ENCODE data around the gene OTOF. TPM values are rescaled to one million over a fixed set of nuclear protein-coding genes. Genes with fewer than 3 reads are reported as not detected.

OTOF gene
- total and polyA plus RNA-seq, 9 of the 15 experiments (the other 6 are each of a cell fraction or from before 2014, with no cell fraction given): 0.03 to 0.11 (median 0.06) TPM; not detected in 5

DNA sequence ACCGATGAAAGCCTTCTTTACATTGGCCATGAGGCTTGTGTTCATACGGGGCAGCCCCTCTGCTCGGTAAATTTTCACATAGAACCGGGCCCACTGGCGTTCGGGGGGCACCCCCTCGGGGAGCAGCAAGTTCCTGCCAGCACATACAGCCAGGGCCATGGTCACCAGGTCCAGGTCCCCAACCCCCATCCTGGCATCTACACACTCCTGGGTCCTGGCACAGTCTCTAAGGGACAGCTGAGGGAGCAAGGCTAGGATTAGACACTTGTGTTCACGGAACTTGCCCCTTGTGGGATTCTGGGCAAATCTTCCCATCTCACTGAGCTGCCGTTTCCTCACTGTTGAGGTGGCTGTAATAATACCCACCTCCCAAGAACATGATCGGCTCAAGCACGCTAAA lies 5.6 kb upstream of the OTOF start (continued):
- TF ChIP-seq, protein P1, sequence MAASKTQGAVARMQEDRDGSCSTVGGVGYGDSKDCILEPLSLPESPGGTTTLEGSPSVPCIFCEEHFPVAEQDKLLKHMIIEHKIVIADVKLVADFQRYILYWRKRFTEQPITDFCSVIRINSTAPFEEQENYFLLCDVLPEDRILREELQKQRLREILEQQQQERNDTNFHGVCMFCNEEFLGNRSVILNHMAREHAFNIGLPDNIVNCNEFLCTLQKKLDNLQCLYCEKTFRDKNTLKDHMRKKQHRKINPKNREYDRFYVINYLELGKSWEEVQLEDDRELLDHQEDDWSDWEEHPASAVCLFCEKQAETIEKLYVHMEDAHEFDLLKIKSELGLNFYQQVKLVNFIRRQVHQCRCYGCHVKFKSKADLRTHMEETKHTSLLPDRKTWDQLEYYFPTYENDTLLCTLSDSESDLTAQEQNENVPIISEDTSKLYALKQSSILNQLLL (CRISPR knock-in tag; IDR thresholded peaks at IDR 0.05; ENCODE audit: borderline replicate concordance): no peak

DNA sequence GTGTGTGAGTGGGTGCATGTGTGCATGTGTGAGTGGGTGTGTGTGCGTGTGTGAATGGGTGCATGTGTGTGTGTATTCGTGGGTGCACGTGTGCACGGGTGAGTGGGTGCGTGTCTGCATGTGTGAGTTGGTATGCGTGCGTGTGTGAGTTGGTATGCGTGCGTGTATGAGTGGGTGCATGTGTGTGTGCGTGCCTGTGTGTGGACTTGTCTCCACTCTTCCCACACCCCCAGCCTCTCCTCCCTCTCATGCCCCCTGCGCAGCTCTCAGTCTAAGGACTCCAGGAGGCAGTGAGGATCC lies 5.1 kb upstream of the OTOF start:
- intact Hi-C loops (cut with micrococcal nuclease): no loop called here
- ChIA-PET POLR2A (no interaction called here), CTCF (ENCODE audit: low intra/inter-chr PET ratio) (no interaction called here)
- in situ Hi-C loops (cut with MboI): no loop called here
- Histone ChIP-seq H3K9me3 (replicated peaks; ENCODE audit: control insufficient read depth, insufficient read depth, low read depth, low read length) (no peaks in the 10 kb centered on the region; the same call in 1 of the 2 replicates), H3K36me3 (ENCODE audit: control insufficient read depth, insufficient read depth, low read length) (no peaks in the 10 kb centered on the region), H3K9ac (ENCODE audit: insufficient read depth in 1 of 2, low read depth in 2 of 2, low read length in 2 of 2) (no peak overlapping the region), H3K79me2 (ENCODE audit: control insufficient read depth, insufficient read depth, low read length) (no peaks in the 10 kb centered on the region), H2AFZ (ENCODE audit: low read depth, low read length) (no peak overlapping the region), H3K4me3 (no peak overlapping the region), H3K27me3 (ENCODE audit: control insufficient read depth in 2 of 2, insufficient read depth in 2 of 2, low read length in 2 of 2) (peaks cover 2 to 34% of the 10 kb centered on the region in 2 experiments; a peak in 3 of 5 replicates), H3K27ac (ENCODE audit: extremely low read depth, low read depth, low read length) (no peak overlapping the region), H3K4me1 (replicated peaks in 1 of 2; ENCODE audit: control insufficient read depth in 2 of 2, insufficient read depth in 2 of 2, low read length in 2 of 2) (peaks cover 0 to 16% of the 10 kb centered on the region in 2 experiments; a peak in 2 of 5 replicates), H3K4me2 (ENCODE audit: insufficient read depth, low read length) (no peak overlapping the region), H4K20me1 (replicated peaks; ENCODE audit: control insufficient read depth, insufficient read depth, low read length) (peaks cover under 1% of the 10 kb centered on the region; the same call in 1 of the 2 replicates), H3K9me1 (ENCODE audit: control insufficient read depth, insufficient read depth, low read length) (no peaks in the 10 kb centered on the region)
- no TSS peak for BruUV-seq (replicated peaks)
- TF ChIP-seq, protein P2, sequence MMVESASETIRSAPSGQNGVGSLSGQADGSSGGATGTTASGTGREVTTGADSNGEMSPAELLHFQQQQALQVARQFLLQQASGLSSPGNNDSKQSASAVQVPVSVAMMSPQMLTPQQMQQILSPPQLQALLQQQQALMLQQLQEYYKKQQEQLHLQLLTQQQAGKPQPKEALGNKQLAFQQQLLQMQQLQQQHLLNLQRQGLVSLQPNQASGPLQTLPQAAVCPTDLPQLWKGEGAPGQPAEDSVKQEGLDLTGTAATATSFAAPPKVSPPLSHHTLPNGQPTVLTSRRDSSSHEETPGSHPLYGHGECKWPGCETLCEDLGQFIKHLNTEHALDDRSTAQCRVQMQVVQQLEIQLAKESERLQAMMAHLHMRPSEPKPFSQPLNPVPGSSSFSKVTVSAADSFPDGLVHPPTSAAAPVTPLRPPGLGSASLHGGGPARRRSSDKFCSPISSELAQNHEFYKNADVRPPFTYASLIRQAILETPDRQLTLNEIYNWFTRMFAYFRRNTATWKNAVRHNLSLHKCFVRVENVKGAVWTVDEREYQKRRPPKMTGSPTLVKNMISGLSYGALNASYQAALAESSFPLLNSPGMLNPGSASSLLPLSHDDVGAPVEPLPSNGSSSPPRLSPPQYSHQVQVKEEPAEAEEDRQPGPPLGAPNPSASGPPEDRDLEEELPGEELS (CRISPR knock-in tag; IDR thresholded peaks at IDR 0.05; ENCODE audit: borderline replicate concordance): no peak
- no peak for TF ChIP-seq ZNF121 (CRISPR knock-in tag; conservative IDR thresholded peaks at IDR 0.05)
- no peak for TF ChIP-seq EP300 (IDR thresholded peaks at IDR 0.05; ENCODE audit: low read length)
- no peak for TF ChIP-seq DACH1 (IDR thresholded peaks at IDR 0.05; ENCODE audit: partially characterized antibody)
- no peak for TF ChIP-seq ZNF311 (CRISPR knock-in tag; IDR thresholded peaks at IDR 0.05)
- no peak for TF ChIP-seq TRIM28 (IDR thresholded peaks at IDR 0.05)
- TF ChIP-seq TAL1 (IDR thresholded peaks at IDR 0.05): no peak
- no peak for TF ChIP-seq FOXA1 (IDR thresholded peaks at IDR 0.05; ENCODE audit: borderline replicate concordance)
- TF ChIP-seq SAP30 (IDR thresholded peaks at IDR 0.05; ENCODE audit: borderline replicate concordance, insufficient read depth, low read depth, low read length, poor library complexity, severe bottlenecking): no peak
- no peak for TF ChIP-seq KDM4B (IDR thresholded peaks at IDR 0.05; ENCODE audit: borderline replicate concordance in 2 of 2, low read depth in 1 of 2)
- no peak for TF ChIP-seq TAF15 (IDR thresholded peaks at IDR 0.05; ENCODE audit: low read depth, low read length)
- no peak for TF ChIP-seq MTF1 (CRISPR knock-in tag; IDR thresholded peaks at IDR 0.05; ENCODE audit: borderline replicate concordance)
- no peak for TF ChIP-seq PML (IDR thresholded peaks at IDR 0.05; ENCODE audit: low read length)
- TF ChIP-seq NCOA1 (IDR thresholded peaks at IDR 0.05; ENCODE audit: low read depth): no peak
- TF ChIP-seq, protein P3, sequence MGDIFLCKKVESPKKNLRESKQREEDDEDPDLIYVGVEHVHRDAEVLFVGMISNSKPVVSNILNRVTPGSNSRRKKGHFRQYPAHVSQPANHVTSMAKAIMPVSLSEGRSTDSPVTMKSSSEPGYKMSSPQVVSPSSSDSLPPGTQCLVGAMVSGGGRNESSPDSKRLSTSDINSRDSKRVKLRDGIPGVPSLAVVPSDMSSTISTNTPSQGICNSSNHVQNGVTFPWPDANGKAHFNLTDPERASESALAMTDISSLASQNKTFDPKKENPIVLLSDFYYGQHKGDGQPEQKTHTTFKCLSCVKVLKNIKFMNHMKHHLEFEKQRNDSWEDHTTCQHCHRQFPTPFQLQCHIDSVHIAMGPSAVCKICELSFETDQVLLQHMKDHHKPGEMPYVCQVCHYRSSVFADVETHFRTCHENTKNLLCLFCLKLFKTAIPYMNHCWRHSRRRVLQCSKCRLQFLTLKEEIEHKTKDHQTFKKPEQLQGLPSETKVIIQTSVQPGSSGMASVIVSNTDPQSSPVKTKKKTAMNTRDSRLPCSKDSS (IDR thresholded peaks at IDR 0.05; ENCODE audit: low read depth, partially characterized antibody): no peak
- TF ChIP-seq BCOR (IDR thresholded peaks at IDR 0.05): no peak
- TF ChIP-seq FOXA3 (CRISPR knock-in tag; conservative IDR thresholded peaks at IDR 0.05 in 1 of 2, IDR thresholded peaks at IDR 0.05 in 1 of 2): no peak
- TF ChIP-seq RB1 (IDR thresholded peaks at IDR 0.05; ENCODE audit: low read depth): no peak
- WGBS (ENCODE audit: insufficient coverage, low coverage, missing lambda C conversion rate): 47% methylated on average over 11 of the region's 11 CpGs
- ATAC-seq (no peak), FAIRE-seq (no peak), DNase-seq (ENCODE audit: extremely low read depth in 1 of 4, low spot score in 3 of 4) (no peak)
